SK-N-SH (cell line): ENCODE results near the gene ADIPOR2.

Experiments
- CTCF ChIP-seq: fragments of 200-600 bp; sonication (generic); IDR thresholded peaks from 2 replicates; pipeline ENCODE4 v1.6.1; 2017; ENCODE audit warnings: antibody characterized with exemption, mild to moderate bottlenecking, moderate library complexity
- RAD21 ChIP-seq: IDR thresholded peaks from 2 replicates; pipeline ENCODE4 v1.6.1; 2012; ENCODE audit warnings: mild to moderate bottlenecking, low read length
- REST ChIP-seq: IDR thresholded peaks from 2 replicates; pipeline ENCODE4 v1.6.1; 2012; ENCODE audit warnings: mild to moderate bottlenecking, low read depth, low read length, moderate library complexity

- TF ChIP-seq REST = no peak
- TF ChIP-seq CTCF = no peak
- no peak for TF ChIP-seq RAD21
These were observed 112.9 kb downstream of the ADIPOR2 start for GRCh38 chr12:1803736-1804135.
